Prostate gland (tissue), 2 donors: ENCODE results near the gene LHX5.

Experiments
- POLR2A ChIP-seq: fragments of 450-650 bp; IDR thresholded peaks from one replicate; pipeline ENCODE4 v1.6.1; 2016; ENCODE audit warnings: antibody characterized with exemption, mild to moderate bottlenecking
- POLR2AphosphoS5 ChIP-seq: sonication (generic); formaldehyde crosslinking; IDR thresholded peaks from one replicate; pipeline ENCODE4 v1.6.1; 2017; ENCODE audit warnings: antibody characterized with exemption
- TF ChIP-seq, protein P1 (sequence below), 4 experiments: fragments of 200-600 bp in 2 of 4; fragments of 450-650 bp in 2 of 4; sonication (generic) in 2 of 4; IDR thresholded peaks; 1 replicate in 3 of 4; 2 replicates in 1 of 4; pipeline ENCODE4 v1.5.1; 2016 to 2019; ENCODE audit warnings: antibody characterized with exemption in 4 of 4, mild to moderate bottlenecking in 2 of 4, moderate library complexity in 2 of 4

GRCh38 chr12:113440336-113440735 is 31.3 kb downstream of the LHX5 start:
- TF ChIP-seq, protein P1, sequence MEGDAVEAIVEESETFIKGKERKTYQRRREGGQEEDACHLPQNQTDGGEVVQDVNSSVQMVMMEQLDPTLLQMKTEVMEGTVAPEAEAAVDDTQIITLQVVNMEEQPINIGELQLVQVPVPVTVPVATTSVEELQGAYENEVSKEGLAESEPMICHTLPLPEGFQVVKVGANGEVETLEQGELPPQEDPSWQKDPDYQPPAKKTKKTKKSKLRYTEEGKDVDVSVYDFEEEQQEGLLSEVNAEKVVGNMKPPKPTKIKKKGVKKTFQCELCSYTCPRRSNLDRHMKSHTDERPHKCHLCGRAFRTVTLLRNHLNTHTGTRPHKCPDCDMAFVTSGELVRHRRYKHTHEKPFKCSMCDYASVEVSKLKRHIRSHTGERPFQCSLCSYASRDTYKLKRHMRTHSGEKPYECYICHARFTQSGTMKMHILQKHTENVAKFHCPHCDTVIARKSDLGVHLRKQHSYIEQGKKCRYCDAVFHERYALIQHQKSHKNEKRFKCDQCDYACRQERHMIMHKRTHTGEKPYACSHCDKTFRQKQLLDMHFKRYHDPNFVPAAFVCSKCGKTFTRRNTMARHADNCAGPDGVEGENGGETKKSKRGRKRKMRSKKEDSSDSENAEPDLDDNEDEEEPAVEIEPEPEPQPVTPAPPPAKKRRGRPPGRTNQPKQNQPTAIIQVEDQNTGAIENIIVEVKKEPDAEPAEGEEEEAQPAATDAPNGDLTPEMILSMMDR (IDR thresholded peaks at IDR 0.05), result no peak
- no peak for TF ChIP-seq POLR2AphosphoS5
- no peak for TF ChIP-seq POLR2A
